ENCODE data around the gene MYO19.
"Not testable (repeated sequence)": the region's sequence is repeated elsewhere in the genome, so short reads cannot be mapped to it uniquely, and the experiment has no call there.

MYO19 gene

GRCh38 chr17:36532435-36532975, 2.2 kb downstream of the MYO19 start:
- no peak for DNase-seq

DNA sequence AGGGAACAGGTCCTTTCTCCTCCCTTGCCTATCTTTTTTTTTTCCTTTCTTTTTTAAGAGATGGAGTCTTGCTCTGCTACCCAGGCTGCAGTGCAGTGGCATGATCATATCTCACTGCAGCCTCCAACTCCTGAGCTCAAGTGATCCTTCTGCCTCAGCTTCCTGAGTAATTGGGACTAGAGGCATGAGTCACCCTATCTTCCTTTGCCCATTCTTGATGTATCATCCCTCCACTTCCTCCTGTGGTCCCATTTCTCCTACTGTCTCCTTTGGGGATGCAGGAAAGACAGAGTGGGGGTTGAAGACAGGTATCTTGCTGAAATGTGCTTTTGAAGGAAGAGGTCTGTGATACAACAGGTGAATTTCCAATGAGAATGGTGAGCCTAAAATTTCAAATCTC, 5.5 kb downstream of the MYO19 start:
- DNase-seq: no peak

- DNase-seq: no peak
These were observed 6.9 kb downstream of the MYO19 start for GRCh38 chr17:36527621-36528250.

GRCh38 chr17:36525888-36526287, 8.8 kb downstream of the MYO19 start:
- DNase-seq: no peak

GRCh38 chr17:36525113-36525512, 9.6 kb downstream of the MYO19 start:
- no peak for DNase-seq

- no peak for DNase-seq
These were observed 10.2 kb downstream of the MYO19 start for GRCh38 chr17:36524428-36524876.

- DNase-seq: no peak
These were observed 11.6 kb downstream of the MYO19 start for GRCh38 chr17:36523113-36523512.

GRCh38 chr17:36515837-36516236, 18.8 kb downstream of the MYO19 start:
- no peak for DNase-seq

GRCh38 chr17:36514856-36515255, 19.8 kb downstream of the MYO19 start:
- no peak for DNase-seq

- DNase-seq: no peak
These were observed 22.0 kb downstream of the MYO19 start for GRCh38 chr17:36512641-36513040.

DNA sequence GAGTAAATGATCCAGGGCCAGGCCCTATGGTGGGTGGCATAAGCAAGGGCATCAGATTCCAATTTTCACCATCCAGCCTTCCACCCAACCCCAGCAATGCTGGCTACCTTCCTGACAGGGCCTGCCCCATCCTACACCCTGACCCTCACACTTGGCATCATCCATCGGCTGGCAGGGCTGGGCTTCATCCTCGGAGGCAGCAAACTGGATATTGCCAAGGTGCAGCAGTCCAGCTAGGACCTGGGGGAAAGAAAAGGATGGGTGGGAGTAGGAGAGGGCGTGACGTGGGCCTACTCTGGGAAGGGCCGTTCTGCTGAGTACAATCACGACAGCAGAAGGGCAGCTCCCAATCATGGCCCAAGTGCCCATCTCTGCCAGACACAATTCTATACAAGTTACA, 23.5 kb downstream of the MYO19 start:
- DNase-seq: no peak

DNA sequence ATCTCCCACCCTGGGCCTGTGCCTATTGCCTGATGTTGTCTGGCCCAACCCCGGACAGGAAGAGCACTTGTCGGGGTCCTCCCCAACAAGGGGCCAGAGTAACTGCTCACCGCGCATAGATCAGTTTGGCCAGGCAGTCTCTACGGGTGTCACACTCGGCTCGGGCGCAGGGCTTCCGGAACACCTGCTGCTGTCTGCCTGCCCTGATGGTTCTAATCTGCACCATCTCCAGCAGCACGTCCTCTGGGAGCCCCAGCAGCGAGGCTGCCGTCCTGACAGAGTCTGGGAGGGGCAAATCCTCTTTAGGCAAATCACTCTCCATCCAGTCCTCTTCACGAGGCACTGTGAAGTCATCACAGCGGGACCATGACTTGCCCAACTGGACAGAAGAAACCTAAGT, 24.0 kb downstream of the MYO19 start:
- DNase-seq: no peak

- DNase-seq: no peak
These were observed 25.2 kb downstream of the MYO19 start for GRCh38 chr17:36509272-36509985.

DNA sequence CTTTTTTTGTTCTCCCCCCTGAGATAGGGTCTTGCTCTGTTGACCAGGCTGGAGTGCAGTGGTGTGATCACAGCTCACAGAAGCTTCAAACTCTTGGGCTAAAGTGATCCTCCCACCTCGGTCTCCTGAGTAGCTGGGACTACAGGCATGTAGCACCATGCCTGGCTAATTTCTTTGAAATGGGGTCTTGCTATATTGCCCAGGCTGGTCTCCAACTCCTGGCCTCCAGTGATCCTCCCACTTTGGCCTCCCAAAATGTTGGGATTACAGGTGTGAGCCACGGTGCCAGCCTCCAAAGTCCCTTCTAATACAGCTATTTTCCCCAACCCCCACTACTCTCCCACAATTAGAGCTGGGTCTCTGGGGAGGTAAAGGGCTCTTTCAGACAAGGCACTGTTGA, 26.2 kb downstream of the MYO19 start:
- not testable (repeated sequence) for DNase-seq

DNA sequence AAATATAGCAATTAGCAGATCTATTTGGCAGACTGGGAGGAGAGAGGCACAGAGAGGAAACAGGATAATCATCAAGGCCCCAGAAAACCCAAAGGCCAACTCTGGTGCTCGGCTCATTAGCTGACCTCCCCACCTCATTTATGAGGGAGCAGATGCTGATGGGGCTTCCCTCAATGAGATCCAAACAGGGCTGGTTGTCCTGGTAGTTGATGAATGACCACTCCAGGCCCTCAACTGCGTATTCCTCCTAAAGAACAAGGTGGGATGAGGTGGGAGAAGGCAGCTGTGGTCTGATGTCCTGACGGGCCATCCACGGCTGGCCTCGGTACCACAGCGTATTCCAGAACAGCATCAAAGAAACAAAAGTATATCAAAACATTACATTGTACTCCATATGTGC, 27.4 kb downstream of the MYO19 start:
- DNase-seq: no peak

DNA sequence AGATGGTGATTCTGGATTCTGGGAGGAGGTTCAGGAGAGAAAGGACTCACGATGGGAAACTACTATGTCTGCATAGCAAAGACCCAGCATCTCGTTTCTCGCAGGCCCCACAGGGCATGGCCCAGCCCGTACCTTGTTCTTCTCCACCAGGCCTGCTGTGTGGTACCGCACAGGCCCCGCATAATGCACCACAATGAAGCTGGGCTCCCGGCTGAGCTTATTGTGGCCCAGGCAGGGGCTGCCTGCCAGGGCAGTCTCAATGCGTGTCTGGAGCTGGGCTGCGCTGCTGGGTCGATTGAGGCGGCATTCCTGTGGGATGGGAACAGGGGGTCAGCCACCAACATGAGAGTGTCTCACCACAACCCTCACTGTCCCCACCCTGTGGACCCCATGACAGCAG, 27.8 kb downstream of the MYO19 start:
- DNase-seq: no peak

DNA sequence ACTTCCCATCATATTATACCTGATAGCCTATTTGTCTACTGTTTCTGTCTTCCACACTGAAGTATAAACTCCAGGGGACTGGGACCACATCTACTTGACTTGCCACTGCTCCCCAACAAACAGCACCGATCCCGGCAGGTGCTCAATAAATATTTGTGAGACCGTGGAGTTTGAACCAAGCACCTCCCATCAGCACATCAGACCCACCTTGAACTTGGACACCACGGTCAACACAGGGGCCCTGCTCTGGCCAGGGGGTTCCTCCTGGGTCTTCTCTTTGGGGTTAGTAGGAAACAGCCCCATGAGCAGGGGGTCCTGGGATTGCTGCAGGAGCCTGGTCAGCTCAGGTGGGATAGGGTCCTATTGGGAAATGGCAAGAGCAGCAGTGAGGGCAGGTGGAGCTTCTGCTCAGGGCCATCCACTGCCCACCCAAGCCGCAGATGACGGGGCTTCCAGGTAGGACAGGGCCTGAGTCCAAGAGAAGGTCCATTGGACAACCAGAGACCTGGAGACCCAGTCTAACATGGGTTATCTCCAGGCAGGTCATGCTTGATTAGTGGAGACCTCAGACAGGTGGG, 28.3 kb downstream of the MYO19 start:
- DNase-seq: no peak

DNA sequence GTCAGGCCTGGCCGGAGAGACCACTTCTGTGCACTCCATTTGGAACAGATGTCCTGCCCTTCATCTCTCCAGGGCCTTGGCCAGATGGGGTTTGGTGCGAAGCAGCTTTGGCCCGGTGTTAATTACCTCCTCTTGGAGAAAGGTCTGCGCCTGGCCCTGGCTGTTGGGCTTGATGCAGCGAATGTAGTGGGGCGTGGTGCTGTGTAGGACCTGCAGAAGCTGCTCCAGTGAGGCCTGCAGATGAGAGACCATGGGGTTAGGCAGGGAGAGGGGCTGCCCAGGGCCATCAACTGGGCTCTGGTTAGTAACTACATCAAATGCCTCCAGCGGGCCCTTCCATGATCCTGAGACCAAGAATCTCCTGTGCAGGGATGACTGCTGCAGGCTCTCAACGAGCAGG, 29.5 kb downstream of the MYO19 start:
- no peak for DNase-seq

- no peak for DNase-seq
These were observed 30.5 kb downstream of the MYO19 start for GRCh38 chr17:36504156-36504545.

DNA sequence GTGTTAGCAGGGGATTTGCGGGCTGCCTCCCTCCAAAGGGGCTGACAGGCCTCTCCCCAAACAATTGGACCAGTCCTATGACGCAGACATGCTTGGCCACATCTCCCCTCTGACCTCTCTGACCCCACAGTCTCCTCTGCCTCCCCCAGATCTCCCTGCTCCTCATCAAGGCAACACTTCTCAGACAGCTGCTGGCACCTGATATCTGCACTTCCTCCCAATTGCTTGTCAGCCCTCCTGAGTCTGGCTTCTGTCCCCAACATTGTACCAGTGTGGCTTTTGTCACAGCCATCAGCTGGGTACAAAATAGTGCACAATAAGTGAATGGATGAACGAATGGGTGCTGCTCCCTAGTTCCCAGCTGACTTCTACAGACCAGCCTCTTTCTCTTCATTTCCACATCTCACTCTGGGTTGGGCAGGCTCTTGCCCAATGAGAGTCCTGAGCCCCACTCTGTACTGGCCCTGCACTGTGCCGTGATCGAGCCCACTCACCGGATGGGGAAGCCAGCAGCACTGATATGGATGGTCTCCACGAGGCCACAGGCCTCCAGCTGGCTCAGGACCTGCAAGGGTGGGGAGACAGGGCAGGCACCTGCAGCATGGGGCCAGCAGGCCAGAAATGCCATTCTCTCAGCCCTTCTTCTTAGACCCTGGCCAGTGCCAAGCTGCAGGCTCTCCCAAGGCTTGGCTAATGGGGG, 31.1 kb downstream of the MYO19 start:
- no peak for DNase-seq

- DNase-seq: no peak
These were observed 32.7 kb downstream of the MYO19 start for GRCh38 chr17:36501963-36502362.

DNA sequence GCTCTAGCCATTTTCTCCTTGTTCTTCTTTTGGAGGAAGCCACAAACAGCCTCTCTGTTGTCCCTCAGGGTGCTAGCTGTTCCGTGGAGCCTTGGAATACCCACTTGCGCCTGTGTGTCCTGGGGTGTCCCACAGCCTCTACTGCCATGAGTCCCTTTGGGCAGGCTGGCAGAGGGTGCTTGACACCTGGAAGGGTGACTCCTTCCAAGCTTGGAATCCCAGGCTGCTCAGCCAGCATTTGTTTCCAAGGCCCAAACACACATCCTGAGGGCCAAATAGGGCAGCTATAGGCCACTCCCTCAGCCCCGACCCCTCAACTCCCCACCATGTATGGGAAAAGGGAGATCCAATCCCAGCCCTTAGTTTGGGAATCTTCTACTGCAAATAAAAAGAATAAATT, 33.3 kb downstream of the MYO19 start:
- DNase-seq: no peak

- no peak for DNase-seq
These were observed 33.9 kb downstream of the MYO19 start for GRCh38 chr17:36500745-36501225.

All from NCI-H748 treated with DMSO at 0.1 percent for 48 hours (cell line).